HG03469 (cell line): Measurements from ENCODE around the gene COL5A1.

Source experiments
- ATAC-seq: cut with Tn5 transposase; IDR thresholded peaks from one replicate; pipeline ENCODE4 v1.9.1; 2021; ENCODE audit warnings: mild to moderate bottlenecking, moderate library complexity, moderate number of reproducible peaks; ENCODE audit not compliant: unreplicated experiment

COL5A1 gene

DNA sequence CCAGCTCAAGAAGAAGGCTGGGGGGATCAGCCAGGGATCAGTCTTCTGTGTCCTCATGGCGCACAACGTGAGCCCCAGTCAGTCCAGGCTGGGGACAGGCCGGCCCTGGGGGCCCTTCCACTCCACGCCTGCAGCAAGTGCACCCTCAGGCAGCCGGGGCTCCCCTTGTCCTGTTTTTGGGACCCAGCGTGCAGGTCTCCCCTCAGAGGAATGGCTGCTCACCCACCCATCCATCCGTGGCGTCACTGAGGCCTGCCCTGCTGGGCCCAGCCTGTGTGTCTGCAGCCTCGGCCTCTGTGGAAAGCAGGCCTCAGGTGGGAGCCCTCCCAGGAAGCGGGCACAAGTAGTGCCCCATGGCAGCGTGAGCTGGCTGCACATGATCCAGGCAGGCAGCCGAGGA, 186.4 kb downstream of the COL5A1 start:
- no peak for ATAC-seq

DNA sequence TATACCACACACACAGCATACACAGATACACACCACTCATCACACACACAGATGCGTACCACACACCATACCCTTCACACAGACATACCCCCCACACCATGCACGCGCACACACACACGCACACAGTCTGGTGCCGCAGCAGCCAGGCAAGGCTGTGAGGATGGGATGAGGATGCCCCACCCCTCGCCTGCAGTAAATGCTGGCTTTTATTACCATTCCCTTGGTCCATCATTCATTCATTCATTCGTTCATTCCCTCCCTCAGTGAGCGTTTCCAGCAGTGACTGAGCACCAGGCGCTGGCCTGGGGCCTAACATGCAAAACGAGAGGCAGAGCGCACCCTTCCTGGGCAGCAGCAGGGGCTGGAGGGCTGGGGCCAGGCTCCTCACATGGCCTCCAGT, 187.3 kb downstream of the COL5A1 start:
- no peak for ATAC-seq

DNA sequence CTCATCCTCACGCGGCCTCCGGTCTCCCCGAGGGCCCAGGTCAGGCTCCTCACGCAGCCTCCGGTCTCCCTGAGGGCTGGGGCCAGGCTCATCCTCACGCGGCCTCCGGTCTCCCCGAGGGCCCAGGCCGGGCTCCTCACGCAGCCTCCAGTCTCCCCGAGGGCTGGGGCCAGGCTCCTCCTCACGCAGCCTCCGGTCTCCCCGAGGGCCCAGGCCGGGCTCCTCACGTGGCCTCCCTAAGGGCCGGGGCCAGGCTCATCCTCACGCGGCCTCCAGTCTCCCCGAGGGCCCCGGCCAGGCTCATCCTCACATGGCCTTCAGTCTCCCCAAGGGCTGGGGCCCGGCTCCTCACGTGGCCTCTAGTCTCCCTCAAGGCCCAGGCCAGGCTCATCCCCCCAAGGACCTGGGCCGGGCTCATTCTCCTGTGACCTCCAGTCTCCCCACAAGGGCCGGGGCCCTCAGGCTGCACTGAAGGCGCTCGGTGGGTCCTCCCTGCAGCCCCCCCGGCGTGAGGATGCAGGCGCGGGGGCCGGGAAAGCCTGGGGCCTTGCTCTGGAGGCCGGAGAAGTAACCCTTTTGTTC, 187.8 kb downstream of the COL5A1 start:
- ATAC-seq, result no peak

DNA sequence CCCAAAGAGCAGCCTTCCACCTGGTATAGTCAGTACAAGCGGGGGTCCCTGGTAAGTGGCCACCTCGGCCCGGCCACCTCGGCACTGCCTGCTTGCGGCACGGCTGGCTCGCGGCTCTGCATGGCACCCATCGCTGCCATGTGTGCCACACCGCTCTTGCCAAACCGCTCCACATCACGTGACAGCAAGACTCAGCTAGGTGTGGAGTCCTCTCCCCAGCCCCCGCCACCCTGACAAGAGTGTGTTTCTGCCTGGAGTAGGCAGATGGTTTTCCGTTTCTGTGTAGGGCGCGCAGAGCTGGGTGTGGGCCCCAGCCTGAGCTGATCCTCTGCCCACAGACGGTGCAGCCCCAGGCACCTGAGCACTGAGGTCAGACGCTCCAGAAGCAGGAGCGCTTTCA, 188.5 kb downstream of the COL5A1 start:
- ATAC-seq, result no peak

DNA sequence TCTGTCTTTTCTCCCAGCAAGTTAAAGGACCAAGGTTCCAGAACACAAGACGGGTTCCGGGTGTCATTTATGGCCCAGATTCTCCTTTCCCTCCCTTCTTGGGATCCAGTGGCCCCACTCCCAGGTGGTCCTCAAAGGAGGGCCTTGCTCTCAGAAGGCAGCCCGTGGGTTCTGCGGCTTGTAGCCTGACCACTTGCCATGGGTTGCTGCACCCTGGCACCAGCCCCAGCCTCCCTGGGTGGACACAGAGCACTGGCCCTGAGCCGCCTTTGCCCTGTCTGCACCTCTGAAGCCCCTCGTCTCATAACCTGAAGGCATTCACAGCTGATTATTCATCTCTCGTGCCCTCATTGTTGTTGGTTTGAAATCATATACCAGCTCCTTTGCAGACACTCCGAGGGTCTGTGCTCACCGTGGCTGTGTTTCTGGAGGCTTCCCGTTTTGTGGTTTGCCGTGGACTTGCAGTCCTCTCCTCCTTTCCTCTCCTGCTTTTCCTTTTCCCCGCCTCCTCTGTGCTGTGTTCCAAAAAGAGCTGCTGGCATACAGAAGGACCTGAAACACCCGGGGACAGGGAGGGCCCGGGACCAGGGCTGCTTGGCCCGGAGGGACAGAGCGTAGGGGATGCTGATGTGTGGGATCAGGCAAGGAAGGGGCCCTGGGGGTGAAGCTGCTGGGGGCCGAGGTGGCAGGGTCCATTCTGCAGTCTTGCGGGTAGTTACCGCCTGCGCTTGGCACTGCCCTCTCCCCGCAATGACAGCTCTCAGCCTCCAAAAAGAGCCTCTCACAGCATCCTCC, 189.5 kb downstream of the COL5A1 start:
- ATAC-seq, result no peak

DNA sequence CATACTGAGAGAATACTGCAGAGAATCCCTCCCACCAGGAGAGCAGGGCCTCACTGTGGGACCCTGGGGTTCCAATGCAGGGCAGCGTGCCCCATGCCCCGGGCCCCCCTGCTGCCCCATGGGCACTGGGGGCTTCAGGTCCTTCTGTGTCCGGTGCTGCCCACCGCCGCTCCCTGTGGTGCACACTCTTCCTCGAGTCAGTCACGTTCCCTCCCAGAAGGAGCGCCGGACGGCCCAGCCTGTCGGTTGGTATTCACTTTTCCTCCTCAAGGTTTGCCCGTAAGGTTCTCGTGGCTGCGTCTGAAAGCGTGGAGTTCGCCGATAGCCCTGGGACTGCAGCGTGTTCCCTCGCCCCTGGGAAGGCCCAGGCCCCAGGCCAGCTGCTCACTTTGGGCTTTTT, 190.9 kb downstream of the COL5A1 start:
- no peak for ATAC-seq

DNA sequence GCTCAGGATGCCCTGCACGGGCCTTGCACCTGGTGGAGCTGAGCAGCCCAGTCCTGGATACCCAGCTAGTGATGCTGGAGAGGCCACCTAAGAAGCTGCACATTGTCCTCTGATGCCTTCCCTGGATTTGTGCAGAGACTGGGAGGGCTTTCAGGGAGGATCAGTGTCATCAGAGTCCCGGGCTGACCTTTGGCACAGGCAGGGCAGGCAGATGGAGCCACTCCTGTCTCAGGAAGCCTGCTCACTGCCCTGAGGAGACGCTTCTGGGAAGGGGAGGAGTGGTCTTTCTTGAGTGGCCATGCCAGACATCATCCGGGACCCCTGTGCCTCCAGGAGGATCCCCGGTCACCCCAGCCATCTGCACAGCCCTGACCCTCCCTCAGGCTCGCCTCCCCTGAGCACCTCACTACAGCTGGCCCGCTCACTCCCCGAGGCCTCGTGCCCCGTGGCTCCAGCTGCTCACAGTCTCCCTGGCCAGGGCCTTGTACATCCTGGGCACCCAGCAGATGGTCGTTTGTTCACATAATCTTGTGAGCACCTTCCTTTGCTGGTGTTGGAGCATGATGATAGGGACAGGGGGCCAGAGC, 191.8 kb downstream of the COL5A1 start:
- no peak for ATAC-seq

DNA sequence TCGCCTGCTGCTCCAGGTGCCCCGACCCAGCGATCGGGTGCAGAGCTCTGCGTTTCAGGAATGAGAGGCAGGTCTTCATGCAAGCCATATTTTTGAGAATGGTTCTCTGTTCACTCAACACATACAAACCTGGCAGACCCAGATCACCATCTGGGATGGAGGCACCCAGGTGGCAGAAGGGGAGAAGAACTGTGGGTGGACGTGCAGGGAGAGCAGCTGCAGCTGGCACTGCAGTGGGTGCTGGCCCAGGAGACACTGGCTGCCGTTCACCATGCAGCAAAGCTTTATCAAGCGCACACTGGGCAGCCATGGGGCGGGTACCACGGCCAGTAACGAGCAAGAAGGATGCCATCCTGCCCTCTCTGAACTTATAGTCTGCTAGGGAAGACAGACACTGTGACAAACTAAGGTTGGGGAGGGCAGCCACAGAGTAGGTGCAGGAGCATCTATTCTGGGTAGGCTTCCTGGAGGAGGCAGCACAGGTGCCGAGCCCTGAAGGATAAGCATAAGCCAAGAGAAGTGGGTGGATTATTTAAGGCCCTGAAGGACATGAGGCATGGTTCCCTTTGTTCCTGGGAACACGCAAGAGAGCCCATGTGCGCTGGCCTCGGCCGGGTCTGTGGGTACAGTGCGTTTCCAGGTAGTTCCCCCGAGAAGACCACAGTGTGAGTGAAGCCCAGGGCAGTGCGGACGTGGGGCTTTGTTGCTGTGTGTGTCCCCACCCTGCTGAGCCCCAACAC, 192.8 kb downstream of the COL5A1 start:
- no peak for ATAC-seq

DNA sequence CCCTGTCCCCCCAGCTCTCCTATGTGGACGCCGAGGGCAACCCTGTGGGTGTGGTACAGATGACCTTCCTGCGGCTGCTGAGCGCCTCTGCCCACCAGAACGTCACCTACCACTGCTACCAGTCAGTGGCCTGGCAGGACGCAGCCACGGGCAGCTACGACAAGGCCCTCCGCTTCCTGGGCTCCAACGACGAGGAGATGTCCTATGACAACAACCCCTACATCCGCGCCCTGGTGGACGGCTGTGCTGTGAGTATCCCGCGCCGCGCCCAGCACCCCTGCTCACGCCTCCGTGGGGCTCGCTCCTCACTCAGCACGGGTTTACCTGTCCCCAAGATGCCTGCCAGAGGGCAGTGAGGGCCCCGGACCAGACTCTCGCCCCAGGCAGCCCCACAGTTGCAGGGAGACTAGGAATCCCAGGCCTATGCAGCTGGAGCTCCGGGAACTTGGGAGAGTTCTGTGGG, 193.4 kb downstream of the COL5A1 start:
- no peak for ATAC-seq

DNA sequence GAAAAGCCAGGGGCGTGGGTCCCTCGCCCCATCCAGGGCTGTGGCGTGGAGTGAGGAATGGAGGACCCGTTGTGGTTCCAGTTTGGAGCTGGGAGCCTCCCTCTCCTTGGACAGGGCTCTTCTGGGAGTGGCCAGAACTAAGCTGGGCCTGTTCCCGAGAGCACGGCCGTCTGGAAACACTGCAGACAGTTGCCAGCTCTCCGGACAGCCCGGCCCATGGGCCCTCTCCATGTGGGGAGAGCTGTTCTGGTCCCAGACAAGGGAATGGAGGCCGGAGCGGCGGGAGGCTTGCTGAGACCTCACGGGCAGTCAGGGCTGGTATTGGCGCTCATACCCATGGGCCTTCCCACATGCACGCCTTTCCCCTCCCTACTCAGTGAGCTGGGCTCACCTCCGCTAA, 193.8 kb downstream of the COL5A1 start:
- ATAC-seq, result no peak

DNA sequence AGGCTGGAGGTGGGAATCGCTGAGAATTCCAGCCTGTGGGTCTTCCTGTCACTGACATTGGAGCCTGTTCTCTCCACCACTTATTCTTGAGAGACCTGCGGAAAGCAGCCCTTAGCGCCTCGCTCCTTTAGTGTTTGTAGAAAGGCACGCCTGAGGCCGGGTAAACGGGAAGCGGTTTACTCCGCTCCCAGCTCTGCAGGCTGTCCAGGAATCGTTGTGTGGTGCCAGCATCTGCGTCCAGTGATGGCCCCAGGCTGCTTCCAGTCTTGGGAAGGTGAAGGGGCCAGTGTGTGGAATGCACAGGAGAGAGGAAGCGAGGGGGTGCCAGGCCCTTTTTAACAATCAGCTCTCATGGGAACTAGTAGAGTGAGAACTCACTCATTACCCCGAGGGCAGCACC, 194.4 kb downstream of the COL5A1 start:
- ATAC-seq, result no peak

DNA sequence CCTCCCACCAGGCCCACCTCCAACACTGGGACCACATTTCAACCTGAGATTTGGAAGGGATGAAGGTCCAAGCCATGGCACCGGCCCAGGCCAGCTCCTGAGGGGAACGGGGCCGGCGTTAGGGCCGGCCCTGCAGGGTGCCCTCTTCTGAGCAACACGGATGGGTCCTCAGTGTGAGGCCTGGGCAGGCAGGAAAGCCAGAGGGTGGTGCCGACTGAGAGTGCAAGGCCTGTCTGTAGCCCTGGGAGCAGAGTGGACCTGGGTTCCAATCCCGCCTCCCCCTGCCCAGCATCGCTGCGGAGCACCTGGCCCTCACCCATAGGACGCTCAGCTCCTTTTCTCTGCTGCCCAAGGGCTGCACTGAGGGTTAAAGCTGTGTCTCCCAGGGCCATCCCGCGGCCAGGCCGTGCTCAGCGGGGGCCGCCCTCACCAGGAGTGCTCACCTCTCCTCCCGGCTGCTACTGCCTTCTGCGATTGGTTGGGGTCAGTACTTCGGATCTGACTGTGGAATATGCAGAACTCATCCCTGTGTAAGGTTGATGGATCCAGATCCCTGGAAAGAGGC, 194.9 kb downstream of the COL5A1 start:
- no peak for ATAC-seq

DNA sequence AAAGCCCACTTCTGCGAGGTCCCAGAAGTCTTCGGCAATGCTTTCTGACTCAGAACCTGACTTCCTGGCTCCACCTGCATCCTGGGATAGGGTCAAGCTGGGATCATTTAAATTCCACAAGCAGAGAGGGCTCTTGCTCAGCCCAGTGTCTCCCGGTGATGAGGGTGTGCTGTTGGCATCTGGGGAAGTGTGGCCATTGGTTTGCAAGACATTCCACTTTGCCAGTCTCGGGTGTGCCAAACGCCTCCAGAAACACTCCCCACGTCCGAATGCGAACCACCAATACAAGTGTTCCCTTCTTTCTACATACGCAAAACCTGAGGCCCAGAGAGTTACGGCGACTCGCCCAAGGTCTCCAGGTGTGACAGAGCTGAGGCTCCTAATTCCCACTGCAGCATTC, 195.9 kb downstream of the COL5A1 start:
- ATAC-seq, result no peak

DNA sequence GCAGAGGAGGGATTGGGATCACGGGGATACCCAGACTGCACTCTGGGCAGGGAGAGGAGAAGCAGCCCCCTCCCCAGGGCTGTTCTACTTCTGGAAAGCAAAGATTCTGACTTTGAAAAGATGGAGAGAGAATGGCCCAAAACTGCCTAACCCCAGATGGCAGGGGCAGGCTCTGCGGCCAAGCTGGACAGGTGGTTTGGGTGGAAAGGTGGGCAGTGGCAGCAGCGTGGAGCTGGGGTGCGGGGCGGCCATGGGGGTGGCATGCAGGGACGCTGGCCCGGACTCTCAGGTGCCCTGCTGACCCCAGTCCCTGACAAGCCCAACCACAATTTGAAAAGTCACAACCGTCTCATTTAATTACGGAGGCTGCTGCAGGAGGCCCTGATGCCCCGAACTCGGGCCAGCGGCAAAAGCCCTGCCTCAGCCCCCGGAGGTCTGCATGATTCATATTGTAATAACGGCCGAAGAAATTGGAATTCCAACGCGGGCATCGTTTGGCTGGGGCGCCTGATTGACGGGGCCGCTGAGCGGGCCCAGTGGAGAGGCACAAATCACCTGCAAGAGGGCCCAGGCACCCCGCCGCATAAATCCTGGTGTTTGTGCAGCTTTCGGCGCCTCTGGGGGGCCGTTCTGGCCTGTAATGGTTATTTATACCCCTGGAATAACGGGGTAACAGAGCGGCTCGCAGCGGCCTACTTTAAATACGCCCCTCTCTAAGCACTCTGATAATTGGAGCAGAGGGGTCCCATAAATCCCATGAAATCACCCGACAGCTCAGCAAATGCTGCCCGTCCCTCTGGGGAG, 197.2 kb downstream of the COL5A1 start:
- no peak for ATAC-seq

DNA sequence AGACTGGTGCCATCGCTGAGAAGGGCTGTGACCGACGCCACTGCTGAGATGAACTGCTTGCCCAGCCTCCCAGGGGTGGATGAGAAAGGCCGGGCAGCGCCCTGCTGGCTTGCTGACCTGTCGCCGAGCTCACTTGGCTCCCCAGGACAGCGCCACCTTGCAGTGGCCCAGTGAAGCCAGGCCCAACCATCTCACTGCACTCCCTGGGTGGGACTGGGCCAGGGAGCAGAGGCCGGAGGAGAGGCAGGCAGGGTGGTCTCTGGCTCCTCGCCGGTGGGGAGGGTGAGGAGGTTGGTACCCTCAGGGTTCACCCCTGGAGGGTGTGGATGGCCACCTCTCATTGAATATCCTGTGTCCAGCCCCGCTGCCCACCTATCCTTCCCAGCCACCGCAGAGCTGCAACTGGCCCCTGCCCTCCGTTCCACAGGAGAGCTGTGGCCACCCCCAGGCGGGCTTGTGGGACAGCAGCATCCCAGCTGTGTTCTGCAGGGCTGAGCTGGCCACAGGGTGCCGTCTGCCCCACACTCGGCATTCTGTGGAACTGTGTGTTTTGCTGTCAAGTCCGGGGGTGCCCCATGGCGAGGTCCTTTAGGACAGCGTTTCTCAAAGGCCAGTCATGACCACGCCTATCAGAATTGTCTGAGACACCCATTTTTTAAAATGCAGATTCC, 198.0 kb downstream of the COL5A1 start:
- no peak for ATAC-seq

DNA sequence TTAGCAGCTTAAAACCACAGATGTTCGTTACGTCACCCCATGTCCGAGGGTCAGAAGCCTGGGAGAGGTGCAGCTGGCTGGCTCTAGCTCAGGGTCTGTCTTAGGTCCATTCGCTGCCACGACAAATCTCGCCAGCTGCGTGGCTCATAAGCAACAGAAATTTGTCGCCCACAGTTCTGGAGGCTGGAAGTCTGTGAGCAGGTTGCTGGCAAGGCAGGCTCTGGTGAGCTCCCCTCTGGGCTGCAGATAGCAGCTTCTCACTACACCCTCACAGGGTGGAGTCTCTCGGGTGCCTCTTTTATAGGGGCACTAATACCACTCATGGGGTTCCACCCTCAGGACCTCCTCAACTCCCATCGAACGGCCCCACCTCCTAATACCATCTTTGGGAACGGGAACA, 198.9 kb downstream of the COL5A1 start:
- ATAC-seq, result no peak

DNA sequence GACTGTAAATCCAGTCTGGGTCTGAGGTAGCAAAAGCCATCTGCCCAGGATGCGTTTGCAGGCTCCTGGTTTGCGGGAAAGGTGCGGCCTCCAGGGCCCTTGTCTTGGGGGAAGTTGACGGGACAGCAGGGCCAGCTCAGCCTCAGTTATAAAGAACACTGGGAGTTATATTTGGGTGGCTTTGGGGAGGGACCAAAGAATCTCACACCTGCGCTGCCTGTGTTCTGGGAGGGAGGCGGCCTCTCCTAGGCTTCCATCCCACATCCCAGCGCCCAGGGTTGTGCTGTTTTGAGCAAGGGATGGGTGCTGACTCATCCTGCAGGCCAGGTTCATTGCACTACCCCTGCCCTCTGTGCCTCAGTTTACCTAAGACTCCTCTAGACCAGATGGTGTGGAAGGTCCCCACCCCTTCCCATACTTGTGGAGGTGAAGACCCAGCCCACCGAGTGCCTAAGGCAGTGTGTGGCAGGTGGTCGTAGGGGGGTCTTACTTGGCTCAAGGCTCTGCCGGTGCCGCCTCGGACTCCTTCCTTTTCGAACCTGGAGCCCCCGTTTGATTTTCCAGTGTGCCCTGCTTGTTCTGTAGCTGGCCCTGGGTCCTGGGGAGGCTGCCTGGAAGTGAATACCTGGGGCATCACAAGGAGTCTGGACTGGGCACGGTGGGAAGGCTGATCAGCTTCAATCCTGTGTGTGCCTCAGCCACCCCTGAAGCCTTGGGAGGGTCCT, 199.7 kb downstream of the COL5A1 start:
- ATAC-seq, result no peak

DNA sequence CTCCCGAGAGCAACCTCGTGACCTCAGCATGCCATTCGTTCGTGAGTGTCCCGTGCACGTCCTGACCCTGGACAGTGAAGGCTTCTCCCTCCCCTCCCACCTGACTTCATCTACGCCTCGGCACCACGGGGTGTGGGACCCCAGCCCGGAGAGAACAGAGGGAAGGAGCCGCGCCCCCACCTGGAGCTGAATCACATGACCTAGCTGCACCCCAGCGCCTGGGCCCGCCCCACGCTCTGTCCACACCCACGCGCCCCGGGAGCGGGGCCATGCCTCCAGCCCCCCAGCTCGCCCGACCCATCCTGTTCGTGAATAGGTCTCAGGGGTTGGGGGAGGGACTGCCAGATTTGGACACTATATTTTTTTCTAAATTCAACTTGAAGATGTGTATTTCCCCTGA, 200.7 kb downstream of the COL5A1 start:
- ATAC-seq, result no peak

DNA sequence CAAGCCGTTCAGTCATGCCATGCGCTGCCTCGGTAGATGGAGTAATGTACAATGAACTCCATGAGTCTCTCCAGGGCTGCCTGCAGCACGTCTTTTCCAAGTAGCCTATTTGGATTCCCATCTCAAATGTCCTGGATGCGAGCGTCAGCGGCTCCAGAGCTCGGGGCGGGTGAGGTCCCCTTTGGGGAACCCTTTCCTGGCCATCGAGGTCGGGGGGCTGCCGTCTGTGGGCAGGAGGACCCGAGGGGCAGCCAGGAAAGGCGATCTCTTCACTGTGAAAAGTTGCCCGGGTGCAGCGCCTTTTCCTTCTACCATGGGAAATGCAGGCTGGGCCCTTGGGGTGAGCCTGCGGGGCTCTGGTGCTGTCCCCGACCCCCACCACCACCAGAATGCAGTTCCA, 202.1 kb downstream of the COL5A1 start:
- ATAC-seq, result no peak
